ENCODE results near the gene CATSPERZ.
"Not testable (repeated sequence)": the region's sequence is repeated elsewhere in the genome, so short reads cannot be mapped to it uniquely, and the experiment has no call there.

The CATSPERZ gene

GRCh38 chr11:64321533-64321932 lies 21.4 kb downstream of the CATSPERZ start:
- Mint-ChIP-seq H3K9me3 (no peaks in the 10 kb centered on the region), H3K36me3 (peaks cover 9% of the 10 kb centered on the region), H3K4me3 (no peak overlapping the region), H3K27ac (no peak overlapping the region), H3K4me1 (peaks cover 11% of the 10 kb centered on the region), H3K27me3 (no peaks in the 10 kb centered on the region)
- ATAC-seq (ENCODE audit: low read depth) (no peak), DNase-seq (ENCODE audit: low spot score in 2 of 2) (no peak)

- H3K27ac Mint-ChIP-seq: peak overlapping the region; percentile 38
- no peak overlapping the region for H3K4me3 Mint-ChIP-seq
- H3K4me1 Mint-ChIP-seq: peaks cover 9% of the 10 kb centered on the region
- H3K9me3 Mint-ChIP-seq: no peaks in the 10 kb centered on the region
- H3K36me3 Mint-ChIP-seq: peaks cover 9% of the 10 kb centered on the region
- no peak for DNase-seq (ENCODE audit: low spot score in 2 of 2)
- H3K27me3 Mint-ChIP-seq: no peaks in the 10 kb centered on the region
- no peak for ATAC-seq (ENCODE audit: low read depth)
These were observed 22.7 kb downstream of the CATSPERZ start for GRCh38 chr11:64322925-64323260.

- peak overlapping the region; percentile 38 for H3K27ac Mint-ChIP-seq
- H3K4me3 Mint-ChIP-seq: no peak overlapping the region
- H3K4me1 Mint-ChIP-seq: peaks cover 6% of the 10 kb centered on the region
- DNase-seq (ENCODE audit: low spot score in 2 of 2) (no peak), ATAC-seq (ENCODE audit: low read depth) (no peak)
- peaks cover 9% of the 10 kb centered on the region for H3K36me3 Mint-ChIP-seq
- H3K9me3 Mint-ChIP-seq: no peaks in the 10 kb centered on the region
- H3K27me3 Mint-ChIP-seq: no peaks in the 10 kb centered on the region
These were observed 23.2 kb downstream of the CATSPERZ start for GRCh38 chr11:64323373-64323772.

GRCh38 chr11:64323984-64324383 lies 23.8 kb downstream of the CATSPERZ start:
- H3K4me3 Mint-ChIP-seq; H3K9me3 Mint-ChIP-seq; H3K27me3 Mint-ChIP-seq; DNase-seq (ENCODE audit: low spot score in 2 of 2); H3K4me1 Mint-ChIP-seq; ATAC-seq (ENCODE audit: low read depth); H3K36me3 Mint-ChIP-seq: not testable (repeated sequence)
- H3K27ac Mint-ChIP-seq: peak overlapping the region; percentile 19

GRCh38 chr11:64324692-64325469 lies 24.7 kb downstream of the CATSPERZ start:
- no peaks in the 10 kb centered on the region for H3K9me3 Mint-ChIP-seq
- H3K4me3 Mint-ChIP-seq: no peak overlapping the region
- DNase-seq (ENCODE audit: low spot score in 2 of 2): no peak
- no peaks in the 10 kb centered on the region for H3K27me3 Mint-ChIP-seq
- H3K36me3 Mint-ChIP-seq: peaks cover 9% of the 10 kb centered on the region
- no peak overlapping the region for H3K27ac Mint-ChIP-seq
- ATAC-seq (ENCODE audit: low read depth): no peak
- no peaks in the 10 kb centered on the region for H3K4me1 Mint-ChIP-seq

GRCh38 chr11:64327375-64327774 lies 27.2 kb downstream of the CATSPERZ start:
- H3K4me1 Mint-ChIP-seq: peaks cover 11% of the 10 kb centered on the region
- H3K36me3 Mint-ChIP-seq: no peaks in the 10 kb centered on the region
- ATAC-seq (ENCODE audit: low read depth) (no peak), DNase-seq (ENCODE audit: low spot score in 2 of 2) (no peak)
- H3K27ac Mint-ChIP-seq: no peak overlapping the region
- H3K4me3 Mint-ChIP-seq: no peak overlapping the region
- H3K9me3 Mint-ChIP-seq: no peaks in the 10 kb centered on the region
- no peaks in the 10 kb centered on the region for H3K27me3 Mint-ChIP-seq

GRCh38 chr11:64327993-64328392 lies 27.8 kb downstream of the CATSPERZ start:
- H3K4me3 Mint-ChIP-seq: no peak overlapping the region
- peaks cover 11% of the 10 kb centered on the region for H3K4me1 Mint-ChIP-seq
- no peaks in the 10 kb centered on the region for H3K27me3 Mint-ChIP-seq
- ATAC-seq (ENCODE audit: low read depth): no peak
- DNase-seq (ENCODE audit: low spot score in 2 of 2): no peak
- H3K36me3 Mint-ChIP-seq: no peaks in the 10 kb centered on the region
- H3K9me3 Mint-ChIP-seq: no peaks in the 10 kb centered on the region
- no peak overlapping the region for H3K27ac Mint-ChIP-seq

GRCh38 chr11:64330888-64331287 lies 30.7 kb downstream of the CATSPERZ start:
- ATAC-seq (ENCODE audit: low read depth): no peak
- Mint-ChIP-seq H3K27me3 (no peaks in the 10 kb centered on the region), H3K36me3 (no peaks in the 10 kb centered on the region), H3K4me3 (no peak overlapping the region), H3K9me3 (no peaks in the 10 kb centered on the region), H3K4me1 (peaks cover 25% of the 10 kb centered on the region), H3K27ac (no peak overlapping the region)
- no peak for DNase-seq (ENCODE audit: low spot score in 2 of 2)

- ATAC-seq (ENCODE audit: low read depth) (peak; percentile 55), DNase-seq (ENCODE audit: low spot score in 2 of 2) (peak; percentile 55 to 60)
- peaks cover 27% of the 10 kb centered on the region for H3K4me1 Mint-ChIP-seq
- no peaks in the 10 kb centered on the region for H3K9me3 Mint-ChIP-seq
- H3K4me3 Mint-ChIP-seq: peak overlapping the region; percentile 63
- no peaks in the 10 kb centered on the region for H3K36me3 Mint-ChIP-seq
- H3K27me3 Mint-ChIP-seq: no peaks in the 10 kb centered on the region
- peak overlapping the region; percentile 29 for H3K27ac Mint-ChIP-seq
These were observed 31.6 kb downstream of the CATSPERZ start for GRCh38 chr11:64331569-64332371.

- Mint-ChIP-seq H3K36me3 (no peaks in the 10 kb centered on the region), H3K4me3 (no peak overlapping the region), H3K4me1 (peaks cover 27% of the 10 kb centered on the region), H3K9me3 (no peaks in the 10 kb centered on the region), H3K27me3 (no peaks in the 10 kb centered on the region), H3K27ac (no peak overlapping the region)
- DNase-seq (ENCODE audit: low spot score in 2 of 2) (no peak), ATAC-seq (ENCODE audit: low read depth) (no peak)
These were observed 33.4 kb downstream of the CATSPERZ start for GRCh38 chr11:64333556-64333955.

GRCh38 chr11:64334764-64335735 lies 34.9 kb downstream of the CATSPERZ start:
- Mint-ChIP-seq H3K27ac (peak overlapping the region; percentile 81), H3K27me3 (no peaks in the 10 kb centered on the region), H3K4me1 (peaks cover 37% of the 10 kb centered on the region), H3K4me3 (peak overlapping the region; percentile 67), H3K36me3 (no peaks in the 10 kb centered on the region), H3K9me3 (no peaks in the 10 kb centered on the region)
- DNase-seq (ENCODE audit: low spot score in 2 of 2): peak; percentile 45 to 46
- peak; percentile 63 for ATAC-seq (ENCODE audit: low read depth)

- no peak for ATAC-seq (ENCODE audit: low read depth)
- Mint-ChIP-seq H3K36me3 (peaks cover 6% of the 10 kb centered on the region), H3K4me3 (no peak overlapping the region), H3K4me1 (peaks cover 45% of the 10 kb centered on the region), H3K27ac (no peak overlapping the region), H3K27me3 (no peaks in the 10 kb centered on the region), H3K9me3 (no peaks in the 10 kb centered on the region)
- DNase-seq (ENCODE audit: low spot score in 2 of 2): no peak
These were observed 37.5 kb downstream of the CATSPERZ start for GRCh38 chr11:64337538-64338249.

- Mint-ChIP-seq H3K27me3 (no peaks in the 10 kb centered on the region), H3K4me1 (peaks cover 45% of the 10 kb centered on the region), H3K9me3 (no peaks in the 10 kb centered on the region), H3K36me3 (peaks cover 7% of the 10 kb centered on the region), H3K4me3 (peak overlapping the region; percentile 91), H3K27ac (peak overlapping the region; percentile 99)
- ATAC-seq (ENCODE audit: low read depth) (no peak), DNase-seq (ENCODE audit: low spot score in 2 of 2) (no peak)
These were observed 38.6 kb downstream of the CATSPERZ start for GRCh38 chr11:64338716-64339115.

Data from memory B cell (primary cell).